Astrocyte of the spinal cord (primary cell): ENCODE measurements around the gene NFATC1.
A peak's percentile ranks its signal among the peaks of the same experiment; 100 is the strongest.

Experiments
- DNase-seq: peaks from one replicate; pipeline ENCODE4 v3.0.0; 2011; ENCODE audit warnings: low read depth, low spot score
- H3K4me3 ChIP-seq: 2 replicates; pipeline ENCODE4 v1.5.1; 2011; ENCODE audit warnings: low read depth, mild to moderate bottlenecking, low read length, moderate library complexity
- in situ Hi-C: cut with HindIII; loops from 2 replicates; pipeline ENCODE4 v1.10.0; 2017; ENCODE audit warnings: low sequenced_read_pairs
- TF ChIP-seq, protein P1 (sequence below): IDR thresholded peaks from 2 replicates; pipeline ENCODE4 v1.5.1; 2012; ENCODE audit warnings: low read depth, mild to moderate bottlenecking, low read length, inconsistent platforms

The NFATC1 gene

GRCh38 chr18:79452190-79452990 lies 56.7 kb downstream of the NFATC1 start:
- in situ Hi-C loops: no loop called here
- no peak overlapping the region for H3K4me3 ChIP-seq
- peak; percentile 37 for DNase-seq
- TF ChIP-seq, protein P1, sequence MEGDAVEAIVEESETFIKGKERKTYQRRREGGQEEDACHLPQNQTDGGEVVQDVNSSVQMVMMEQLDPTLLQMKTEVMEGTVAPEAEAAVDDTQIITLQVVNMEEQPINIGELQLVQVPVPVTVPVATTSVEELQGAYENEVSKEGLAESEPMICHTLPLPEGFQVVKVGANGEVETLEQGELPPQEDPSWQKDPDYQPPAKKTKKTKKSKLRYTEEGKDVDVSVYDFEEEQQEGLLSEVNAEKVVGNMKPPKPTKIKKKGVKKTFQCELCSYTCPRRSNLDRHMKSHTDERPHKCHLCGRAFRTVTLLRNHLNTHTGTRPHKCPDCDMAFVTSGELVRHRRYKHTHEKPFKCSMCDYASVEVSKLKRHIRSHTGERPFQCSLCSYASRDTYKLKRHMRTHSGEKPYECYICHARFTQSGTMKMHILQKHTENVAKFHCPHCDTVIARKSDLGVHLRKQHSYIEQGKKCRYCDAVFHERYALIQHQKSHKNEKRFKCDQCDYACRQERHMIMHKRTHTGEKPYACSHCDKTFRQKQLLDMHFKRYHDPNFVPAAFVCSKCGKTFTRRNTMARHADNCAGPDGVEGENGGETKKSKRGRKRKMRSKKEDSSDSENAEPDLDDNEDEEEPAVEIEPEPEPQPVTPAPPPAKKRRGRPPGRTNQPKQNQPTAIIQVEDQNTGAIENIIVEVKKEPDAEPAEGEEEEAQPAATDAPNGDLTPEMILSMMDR: no peak

GRCh38 chr18:79452991-79453645 lies 57.4 kb downstream of the NFATC1 start:
- TF ChIP-seq, protein P1: no peak
- in situ Hi-C loops: no loop called here
- no peak overlapping the region for H3K4me3 ChIP-seq
- DNase-seq: no peak

DNA sequence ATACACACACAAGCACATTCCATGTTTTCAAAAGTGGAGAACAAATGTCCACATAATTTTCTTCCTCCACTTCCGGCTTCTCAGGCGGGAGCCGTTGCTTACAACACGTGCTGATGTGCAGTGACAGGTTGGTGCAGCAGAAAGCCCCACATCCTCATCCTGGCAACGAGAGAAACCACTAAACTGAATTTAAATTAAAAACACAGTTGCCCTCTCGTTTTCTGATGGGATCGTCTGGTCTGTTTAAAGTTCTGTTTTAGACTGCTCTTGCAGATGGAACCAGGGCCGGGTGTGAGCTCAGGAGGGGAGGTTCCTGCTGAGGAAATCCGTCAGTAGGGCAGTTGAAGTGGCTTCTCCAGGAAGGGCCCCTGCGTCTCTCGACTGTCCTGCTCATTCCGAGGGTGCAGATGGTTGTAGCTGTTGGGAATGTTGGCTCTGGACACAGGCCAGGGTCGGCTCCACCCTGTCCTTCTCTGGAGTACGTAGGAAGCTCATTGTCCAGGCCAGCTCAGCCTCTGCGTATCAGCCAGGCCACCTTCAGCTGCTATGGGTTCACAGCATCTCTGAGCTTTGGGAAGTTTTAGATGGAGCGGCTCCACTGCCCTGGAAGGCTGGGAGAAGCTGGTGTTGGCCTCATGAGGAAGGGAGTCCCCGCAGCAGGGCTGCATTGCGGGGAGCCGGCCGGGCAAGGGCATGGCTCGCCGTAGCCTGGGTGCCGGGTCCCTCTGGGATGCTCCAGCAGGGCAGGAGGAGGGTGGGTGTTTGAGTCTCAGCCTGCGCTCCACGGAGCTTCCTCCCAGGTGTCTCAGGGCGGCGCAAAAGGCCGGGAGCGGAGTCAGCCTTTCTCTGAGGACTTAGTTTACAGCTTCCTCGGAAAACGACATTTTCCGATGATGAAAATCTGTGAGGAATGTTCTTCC lies 58.3 kb downstream of the NFATC1 start:
- in situ Hi-C loops: no loop called here
- no peak overlapping the region for H3K4me3 ChIP-seq
- peak; percentile 55 for DNase-seq
- TF ChIP-seq, protein P1: no peak

DNA sequence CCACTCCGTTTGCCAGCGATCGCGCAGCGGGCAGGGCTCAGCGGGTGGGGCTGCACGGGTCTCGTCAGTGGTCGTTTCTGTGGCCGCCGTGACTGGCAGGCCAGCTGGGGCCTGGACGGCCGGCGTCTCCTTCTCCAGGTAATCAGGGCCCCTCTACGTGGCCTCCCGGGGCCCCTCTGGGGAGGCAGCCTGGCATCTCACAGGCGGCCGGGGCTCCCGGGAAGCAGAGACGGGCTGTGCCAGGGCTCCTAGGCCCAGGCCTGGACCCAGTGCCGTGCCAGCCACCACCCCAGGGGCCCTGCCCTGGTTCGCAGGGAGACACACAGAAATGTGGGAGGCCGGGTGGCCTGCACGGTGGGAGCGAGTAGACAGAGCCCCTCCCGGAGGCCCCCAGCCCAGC lies 59.5 kb downstream of the NFATC1 start:
- H3K4me3 ChIP-seq: no peak overlapping the region
- in situ Hi-C loops: no loop called here
- no peak for DNase-seq
- TF ChIP-seq, protein P1: no peak

- no peak for DNase-seq
- in situ Hi-C loops: no loop called here
- TF ChIP-seq, protein P1: no peak
- no peak overlapping the region for H3K4me3 ChIP-seq
Measured at GRCh38 chr18:79456105-79456980, 60.6 kb downstream of the NFATC1 start.
